ENCODE results near the gene SSX4B.
"Not testable (repeated sequence)": the region's sequence is repeated elsewhere in the genome, so short reads cannot be mapped to it uniquely, and the experiment has no call there.

SSX4B gene, protein sequence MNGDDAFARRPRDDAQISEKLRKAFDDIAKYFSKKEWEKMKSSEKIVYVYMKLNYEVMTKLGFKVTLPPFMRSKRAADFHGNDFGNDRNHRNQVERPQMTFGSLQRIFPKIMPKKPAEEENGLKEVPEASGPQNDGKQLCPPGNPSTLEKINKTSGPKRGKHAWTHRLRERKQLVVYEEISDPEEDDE

DNA sequence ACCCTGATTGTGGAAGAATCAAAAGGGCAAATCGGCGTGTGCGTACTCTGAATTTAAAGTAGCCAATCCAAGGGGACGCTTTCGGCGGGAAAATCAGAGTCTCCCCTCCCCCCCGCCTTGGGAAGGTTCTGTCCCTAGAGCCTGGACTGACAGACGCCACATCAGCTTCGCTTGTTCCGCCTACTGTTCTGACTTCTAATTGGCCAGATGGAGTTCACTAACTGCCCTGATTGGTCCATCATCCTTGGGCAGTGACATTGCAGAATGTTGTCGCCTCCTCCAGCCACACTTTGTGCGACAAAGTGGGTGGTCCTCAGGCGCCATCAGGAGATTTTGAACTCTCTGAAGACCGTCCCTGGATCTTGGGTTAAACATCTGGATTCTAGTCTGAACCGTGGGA lies at the start of gene SSX4B:
Gene SSX4B, minus strand, starts transcription at position 101 of the 400 bp plus-strand sequence. CDS start 588 bp downstream, outside the sequence.
- DNase-seq (ENCODE audit: low read depth, low spot score); H3K4me3 ChIP-seq (ENCODE audit: low read depth, low read length); in situ Hi-C loops (cut with HindIII; ENCODE audit: low sequenced_read_pairs): not testable (repeated sequence)

DNA sequence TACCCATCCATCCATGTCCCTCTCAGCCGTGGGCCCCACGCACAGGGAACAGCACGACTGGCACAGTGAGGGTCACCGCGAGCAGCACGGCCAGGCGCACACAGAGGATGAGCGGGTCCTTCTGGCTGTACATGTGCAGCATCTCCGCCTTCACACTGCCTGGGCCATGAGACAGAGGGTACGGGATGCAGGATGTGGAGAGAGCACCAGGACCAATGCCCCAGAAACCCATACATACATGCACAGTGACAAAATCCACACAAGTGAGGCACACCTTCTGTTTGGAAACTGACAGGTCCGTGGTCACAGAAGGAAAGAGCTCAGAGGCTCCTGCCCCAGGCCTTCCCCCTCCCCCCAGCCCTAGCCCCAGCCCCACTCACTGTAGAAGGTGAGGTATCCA lies 48.8 kb upstream of the SSX4B start:
- in situ Hi-C loops (cut with HindIII; ENCODE audit: low sequenced_read_pairs): no loop called here
- no peak for DNase-seq (ENCODE audit: low read depth, low spot score)
- TF ChIP-seq, protein P1, sequence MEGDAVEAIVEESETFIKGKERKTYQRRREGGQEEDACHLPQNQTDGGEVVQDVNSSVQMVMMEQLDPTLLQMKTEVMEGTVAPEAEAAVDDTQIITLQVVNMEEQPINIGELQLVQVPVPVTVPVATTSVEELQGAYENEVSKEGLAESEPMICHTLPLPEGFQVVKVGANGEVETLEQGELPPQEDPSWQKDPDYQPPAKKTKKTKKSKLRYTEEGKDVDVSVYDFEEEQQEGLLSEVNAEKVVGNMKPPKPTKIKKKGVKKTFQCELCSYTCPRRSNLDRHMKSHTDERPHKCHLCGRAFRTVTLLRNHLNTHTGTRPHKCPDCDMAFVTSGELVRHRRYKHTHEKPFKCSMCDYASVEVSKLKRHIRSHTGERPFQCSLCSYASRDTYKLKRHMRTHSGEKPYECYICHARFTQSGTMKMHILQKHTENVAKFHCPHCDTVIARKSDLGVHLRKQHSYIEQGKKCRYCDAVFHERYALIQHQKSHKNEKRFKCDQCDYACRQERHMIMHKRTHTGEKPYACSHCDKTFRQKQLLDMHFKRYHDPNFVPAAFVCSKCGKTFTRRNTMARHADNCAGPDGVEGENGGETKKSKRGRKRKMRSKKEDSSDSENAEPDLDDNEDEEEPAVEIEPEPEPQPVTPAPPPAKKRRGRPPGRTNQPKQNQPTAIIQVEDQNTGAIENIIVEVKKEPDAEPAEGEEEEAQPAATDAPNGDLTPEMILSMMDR (IDR thresholded peaks at IDR 0.05; ENCODE audit: low read depth, low read length): no peak
- no peak overlapping the region for H3K4me3 ChIP-seq (ENCODE audit: low read depth, low read length)

DNA sequence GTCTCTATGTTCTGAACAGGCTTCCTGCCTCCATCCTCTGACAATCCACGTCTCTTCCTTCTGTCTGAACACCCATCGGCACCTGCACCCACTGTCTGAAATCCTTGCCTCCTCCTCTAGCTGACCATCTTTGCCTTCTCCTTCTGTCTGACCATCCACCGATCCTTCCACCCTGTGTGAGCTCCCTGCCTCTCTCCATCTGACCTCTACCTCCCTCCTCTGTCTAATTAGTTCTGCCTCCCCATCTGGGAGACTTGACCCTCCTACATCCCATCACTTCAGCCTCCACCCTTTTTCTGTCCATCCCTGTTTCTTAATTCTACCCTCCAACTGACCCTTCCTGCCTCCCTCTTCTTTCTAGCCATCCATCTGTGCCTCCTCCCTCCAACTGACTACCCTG lies 48.3 kb upstream of the SSX4B start:
- DNase-seq (ENCODE audit: low read depth, low spot score): no peak
- TF ChIP-seq, protein P1 (IDR thresholded peaks at IDR 0.05; ENCODE audit: low read depth, low read length): no peak
- H3K4me3 ChIP-seq (ENCODE audit: low read depth, low read length): no peak overlapping the region
- in situ Hi-C loops (cut with HindIII; ENCODE audit: low sequenced_read_pairs): no loop called here

DNA sequence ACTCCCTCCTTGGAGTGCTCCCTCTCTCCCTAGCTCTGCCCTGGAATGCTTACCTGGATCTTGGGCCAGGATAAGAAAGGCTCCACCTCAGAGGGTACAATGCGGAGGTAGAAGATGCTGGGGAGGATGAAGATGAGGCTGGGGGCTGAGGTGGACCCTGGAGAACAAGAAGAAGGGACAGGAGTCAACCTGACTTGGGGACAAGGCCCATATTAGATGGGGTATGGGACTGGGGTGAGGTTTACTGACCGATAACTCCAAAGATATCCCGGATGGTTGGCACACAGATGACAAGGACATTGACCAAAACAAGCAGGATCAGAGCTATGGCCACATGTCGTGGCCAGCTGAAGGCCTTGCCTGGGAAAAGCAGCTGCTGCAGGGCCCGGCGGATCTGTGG lies 47.7 kb upstream of the SSX4B start:
- TF ChIP-seq, protein P1 (IDR thresholded peaks at IDR 0.05; ENCODE audit: low read depth, low read length): no peak
- no peak for DNase-seq (ENCODE audit: low read depth, low spot score)
- no peak overlapping the region for H3K4me3 ChIP-seq (ENCODE audit: low read depth, low read length)
- in situ Hi-C loops (cut with HindIII; ENCODE audit: low sequenced_read_pairs): no loop called here

DNA sequence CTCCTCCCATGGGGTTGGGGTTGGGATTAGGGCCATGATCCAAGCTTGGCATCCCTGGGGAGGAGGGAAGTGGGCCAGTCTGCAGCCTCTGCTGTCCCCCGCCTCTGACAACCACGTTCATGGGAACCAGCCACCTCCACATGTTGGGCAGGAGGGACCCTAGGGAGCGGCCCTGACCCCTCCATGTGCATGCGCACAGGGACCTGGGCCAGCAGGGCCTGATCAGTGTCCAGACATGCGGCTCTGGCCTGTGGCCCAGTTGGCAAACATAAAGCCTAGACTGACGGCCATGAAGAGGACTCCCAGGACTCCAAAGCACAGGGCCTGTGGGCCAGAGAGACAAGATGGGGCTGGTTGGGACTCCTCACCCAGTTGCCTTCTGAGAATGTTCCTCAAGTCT lies 47.0 kb upstream of the SSX4B start:
- in situ Hi-C loops (cut with HindIII; ENCODE audit: low sequenced_read_pairs): no loop called here
- no peak for DNase-seq (ENCODE audit: low read depth, low spot score)
- TF ChIP-seq, protein P1 (IDR thresholded peaks at IDR 0.05; ENCODE audit: low read depth, low read length): no peak
- H3K4me3 ChIP-seq (ENCODE audit: low read depth, low read length): no peak overlapping the region

DNA sequence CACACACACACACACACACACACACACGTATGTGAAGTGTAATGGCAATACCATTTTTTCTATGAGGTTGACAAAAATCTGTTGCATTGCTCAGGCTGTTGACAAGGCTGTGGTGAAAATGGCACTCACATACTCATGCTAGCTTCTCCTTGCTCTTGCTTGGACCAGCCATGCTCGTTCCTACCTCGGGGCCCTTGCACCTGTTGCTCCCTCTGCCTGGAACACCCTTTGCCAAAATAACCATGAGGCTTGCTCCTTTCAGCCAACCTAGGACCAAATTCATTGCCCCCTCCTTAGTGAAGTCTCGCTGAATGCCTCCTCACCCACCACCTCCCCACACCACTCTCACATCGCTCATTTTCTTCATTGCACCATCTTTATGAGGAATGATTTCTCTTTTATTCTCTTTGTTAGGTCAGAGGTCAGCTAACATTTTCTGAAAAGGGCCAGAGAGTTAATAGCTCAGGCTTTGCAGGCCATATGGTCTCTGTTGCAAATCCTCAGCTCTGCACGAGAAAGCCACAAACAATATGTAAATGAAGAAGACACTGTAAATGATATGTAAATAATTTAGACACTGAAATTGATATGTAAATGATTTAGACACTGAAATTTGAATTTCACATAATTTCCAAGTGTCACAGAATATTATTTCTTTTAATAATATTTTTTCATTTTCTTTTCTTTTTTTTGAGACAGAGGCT lies 45.0 kb upstream of the SSX4B start:
- in situ Hi-C loops (cut with HindIII; ENCODE audit: low sequenced_read_pairs): no loop called here
- no peak for DNase-seq (ENCODE audit: low read depth, low spot score)
- no peak overlapping the region for H3K4me3 ChIP-seq (ENCODE audit: low read depth, low read length)
- TF ChIP-seq, protein P1 (IDR thresholded peaks at IDR 0.05; ENCODE audit: low read depth, low read length): no peak

DNA sequence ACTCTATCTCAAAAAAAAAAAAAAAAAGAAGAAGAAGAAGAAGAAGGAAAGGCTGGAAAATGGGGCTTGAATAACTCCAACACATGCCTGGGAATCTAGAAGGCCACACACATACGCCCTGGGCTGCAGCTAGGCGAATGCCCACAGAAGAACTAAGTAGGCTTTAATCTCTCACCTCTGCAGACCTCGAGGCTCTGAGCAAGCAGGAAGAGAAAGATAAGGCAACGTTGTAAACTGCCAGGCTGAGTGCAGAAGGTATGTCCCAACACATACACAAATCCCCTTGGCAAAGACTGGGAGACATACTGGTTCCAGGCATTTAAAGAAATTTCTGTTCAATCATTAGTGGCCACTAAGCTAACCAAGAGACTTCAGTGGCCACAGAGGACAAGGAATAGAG lies 39.9 kb upstream of the SSX4B start:
- in situ Hi-C loops (cut with HindIII; ENCODE audit: low sequenced_read_pairs): no loop called here
- TF ChIP-seq, protein P1 (IDR thresholded peaks at IDR 0.05; ENCODE audit: low read depth, low read length): no peak
- no peak for DNase-seq (ENCODE audit: low read depth, low spot score)
- H3K4me3 ChIP-seq (ENCODE audit: low read depth, low read length): no peak overlapping the region

Measured in astrocyte of the spinal cord (primary cell).